ENCODE measurements around the gene NDUFAF8. TPM values are rescaled to one million over a fixed set of nuclear protein-coding genes. Genes with fewer than 3 reads are reported as not detected.
A peak's percentile ranks its signal among the peaks of the same experiment; 100 is the strongest.

The NDUFAF8 gene
- total RNA-seq, 1 experiment from 2014 or later, result 60.1 TPM

DNA sequence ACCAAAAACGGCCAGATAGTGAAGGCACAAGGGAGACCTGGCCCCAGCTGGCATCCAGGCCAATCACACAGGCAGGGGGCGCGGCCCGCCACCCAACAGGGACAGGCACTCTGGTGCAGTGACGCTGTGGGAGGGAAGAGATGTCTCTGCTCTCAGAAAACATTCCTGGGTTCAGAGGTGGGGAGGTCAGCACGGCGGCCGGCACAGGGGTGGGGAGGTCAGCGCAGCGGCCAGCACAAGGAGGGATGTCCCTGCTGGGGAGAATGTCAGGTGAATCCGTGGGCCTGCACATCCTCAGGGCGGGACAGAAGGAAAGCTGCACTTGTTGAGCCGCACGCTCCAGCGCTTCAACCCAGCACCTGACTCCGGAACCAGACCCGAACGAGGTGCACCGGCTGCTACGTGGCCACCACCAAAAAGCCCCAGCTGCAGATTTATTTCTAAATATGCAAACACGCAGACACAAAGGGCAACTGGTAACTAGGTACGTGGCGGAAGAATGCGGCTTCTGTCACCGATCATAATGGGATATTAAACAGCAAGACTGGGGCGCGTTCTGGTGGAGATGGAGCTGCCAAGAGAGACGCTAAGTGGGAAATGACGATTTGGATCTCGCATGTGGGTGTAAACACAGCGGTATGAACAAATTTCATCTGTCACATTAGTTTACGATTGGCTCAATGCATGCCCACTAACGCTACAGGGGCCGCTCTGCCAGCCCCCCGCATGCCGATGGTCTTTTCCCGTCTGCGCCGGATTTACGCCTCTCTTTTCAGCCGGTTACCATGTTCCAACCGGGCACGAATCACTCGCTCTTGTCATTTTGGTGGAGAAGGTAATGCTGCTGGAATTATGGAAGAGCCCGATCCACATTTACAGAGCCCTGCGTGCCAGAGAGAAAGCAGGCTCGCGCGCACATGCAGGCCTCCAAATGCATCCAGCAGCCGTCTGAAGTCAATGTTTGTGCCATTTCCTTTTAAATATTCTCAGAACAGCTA is 40.5 kb downstream of the NDUFAF8 start:
- Mint-ChIP-seq H3K4me1 (no peaks in the 10 kb centered on the region), H3K27ac (peak overlapping the region in 1 of 3 experiments; percentile 56; a peak in 2 of 7 replicates), H3K36me3 (ENCODE audit: insufficient read depth in 1 of 3, low read depth in 3 of 3) (peaks cover 9 to 36% (median 32%) of the 10 kb centered on the region in 3 experiments), H3K4me3 (no peak overlapping the region), H3K27me3 (ENCODE audit: low read depth) (no peaks in the 10 kb centered on the region), H3K9me3 (no peaks in the 10 kb centered on the region)
- no peak overlapping the region for H3K9ac ChIP-seq (ENCODE audit: extremely low read depth, insufficient read length, low read length)
- H3K79me1 ChIP-seq (ENCODE audit: insufficient read depth, low read depth, low read length, poor library complexity, severe bottlenecking), result no peaks in the 10 kb centered on the region
- no peaks in the 10 kb centered on the region for H3K79me2 ChIP-seq (ENCODE audit: insufficient read depth, low read length)
- H2BK20ac ChIP-seq (ENCODE audit: low read depth, low read length, poor library complexity, severe bottlenecking), result no peak overlapping the region
- H4K20me1 ChIP-seq (ENCODE audit: control insufficient read depth, insufficient read depth, insufficient read length), result no peaks in the 10 kb centered on the region
- H3K4me1 ChIP-seq (ENCODE audit: insufficient read depth, low read length), result no peaks in the 10 kb centered on the region
- no peak overlapping the region for H3K23ac ChIP-seq (ENCODE audit: insufficient read length, low read depth, low read length)
- no CpG with 5 or more reads among the region's 50 CpGs for WGBS (ENCODE audit: extremely low coverage, insufficient read length, low lambda C conversion rate)
- no peak overlapping the region for H4K8ac ChIP-seq (replicated peaks; ENCODE audit: insufficient read length, low read depth, low read length)
- H4K5ac ChIP-seq (ENCODE audit: insufficient read length, low read depth, low read length), result no peak overlapping the region
- H3K27ac ChIP-seq (ENCODE audit: insufficient read length, low read depth, low read length), result no peak overlapping the region
- no peaks in the 10 kb centered on the region for H3K9me3 ChIP-seq (ENCODE audit: control insufficient read depth, low read depth, low read length)
- no peak overlapping the region for H3K14ac ChIP-seq (ENCODE audit: insufficient read depth, low read length)
- H3K4ac ChIP-seq (ENCODE audit: low read depth, low read length), result no peak overlapping the region
- DNase-seq, result no peak
- TF ChIP-seq, protein P1, sequence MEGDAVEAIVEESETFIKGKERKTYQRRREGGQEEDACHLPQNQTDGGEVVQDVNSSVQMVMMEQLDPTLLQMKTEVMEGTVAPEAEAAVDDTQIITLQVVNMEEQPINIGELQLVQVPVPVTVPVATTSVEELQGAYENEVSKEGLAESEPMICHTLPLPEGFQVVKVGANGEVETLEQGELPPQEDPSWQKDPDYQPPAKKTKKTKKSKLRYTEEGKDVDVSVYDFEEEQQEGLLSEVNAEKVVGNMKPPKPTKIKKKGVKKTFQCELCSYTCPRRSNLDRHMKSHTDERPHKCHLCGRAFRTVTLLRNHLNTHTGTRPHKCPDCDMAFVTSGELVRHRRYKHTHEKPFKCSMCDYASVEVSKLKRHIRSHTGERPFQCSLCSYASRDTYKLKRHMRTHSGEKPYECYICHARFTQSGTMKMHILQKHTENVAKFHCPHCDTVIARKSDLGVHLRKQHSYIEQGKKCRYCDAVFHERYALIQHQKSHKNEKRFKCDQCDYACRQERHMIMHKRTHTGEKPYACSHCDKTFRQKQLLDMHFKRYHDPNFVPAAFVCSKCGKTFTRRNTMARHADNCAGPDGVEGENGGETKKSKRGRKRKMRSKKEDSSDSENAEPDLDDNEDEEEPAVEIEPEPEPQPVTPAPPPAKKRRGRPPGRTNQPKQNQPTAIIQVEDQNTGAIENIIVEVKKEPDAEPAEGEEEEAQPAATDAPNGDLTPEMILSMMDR (conservative IDR thresholded peaks at IDR 0.05), result no peak
- no peaks in the 10 kb centered on the region for H3K27me3 ChIP-seq (ENCODE audit: insufficient read depth, low read length)
- H3K23me2 ChIP-seq (ENCODE audit: insufficient read length, low read depth, low read length, poor library complexity, severe bottlenecking), result no peaks in the 10 kb centered on the region
- H2AK5ac ChIP-seq (ENCODE audit: insufficient read length, low read length), result no peak overlapping the region
- H2BK120ac ChIP-seq (ENCODE audit: low read depth, low read length, poor library complexity, severe bottlenecking), result no peak overlapping the region
- H2AFZ ChIP-seq (ENCODE audit: low read length), result no peak overlapping the region
- H4K91ac ChIP-seq (ENCODE audit: insufficient read length, low read depth, low read length), result no peak overlapping the region
- no peak overlapping the region for H2BK5ac ChIP-seq (ENCODE audit: insufficient read length, low read length)
- no peak overlapping the region for H3K18ac ChIP-seq (ENCODE audit: insufficient read length, low read depth, low read length)
- H3K4me2 ChIP-seq (ENCODE audit: insufficient read depth, insufficient read length, low read length), result no peak overlapping the region
- H2BK15ac ChIP-seq (ENCODE audit: low read depth, low read length), result no peak overlapping the region
- no peak overlapping the region for H3K56ac ChIP-seq (ENCODE audit: insufficient read length, low read depth, low read length)
- H2BK12ac ChIP-seq (ENCODE audit: insufficient read length, low read depth, low read length), result no peak overlapping the region
- no peak overlapping the region for H3T11ph ChIP-seq (ENCODE audit: low read length)
